HG02763 (cell line): ENCODE results near the gene DLL3.
"Not testable (repeated sequence)": the region's sequence is repeated elsewhere in the genome, so short reads cannot be mapped to it uniquely, and the experiment has no call there.

Experiments
- ATAC-seq: cut with Tn5 transposase; IDR thresholded peaks from one replicate; pipeline ENCODE4 v1.9.1; 2021; ENCODE audit warnings: mild to moderate bottlenecking, moderate library complexity; ENCODE audit not compliant: unreplicated experiment

The DLL3 gene, protein sequence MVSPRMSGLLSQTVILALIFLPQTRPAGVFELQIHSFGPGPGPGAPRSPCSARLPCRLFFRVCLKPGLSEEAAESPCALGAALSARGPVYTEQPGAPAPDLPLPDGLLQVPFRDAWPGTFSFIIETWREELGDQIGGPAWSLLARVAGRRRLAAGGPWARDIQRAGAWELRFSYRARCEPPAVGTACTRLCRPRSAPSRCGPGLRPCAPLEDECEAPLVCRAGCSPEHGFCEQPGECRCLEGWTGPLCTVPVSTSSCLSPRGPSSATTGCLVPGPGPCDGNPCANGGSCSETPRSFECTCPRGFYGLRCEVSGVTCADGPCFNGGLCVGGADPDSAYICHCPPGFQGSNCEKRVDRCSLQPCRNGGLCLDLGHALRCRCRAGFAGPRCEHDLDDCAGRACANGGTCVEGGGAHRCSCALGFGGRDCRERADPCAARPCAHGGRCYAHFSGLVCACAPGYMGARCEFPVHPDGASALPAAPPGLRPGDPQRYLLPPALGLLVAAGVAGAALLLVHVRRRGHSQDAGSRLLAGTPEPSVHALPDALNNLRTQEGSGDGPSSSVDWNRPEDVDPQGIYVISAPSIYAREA

DNA sequence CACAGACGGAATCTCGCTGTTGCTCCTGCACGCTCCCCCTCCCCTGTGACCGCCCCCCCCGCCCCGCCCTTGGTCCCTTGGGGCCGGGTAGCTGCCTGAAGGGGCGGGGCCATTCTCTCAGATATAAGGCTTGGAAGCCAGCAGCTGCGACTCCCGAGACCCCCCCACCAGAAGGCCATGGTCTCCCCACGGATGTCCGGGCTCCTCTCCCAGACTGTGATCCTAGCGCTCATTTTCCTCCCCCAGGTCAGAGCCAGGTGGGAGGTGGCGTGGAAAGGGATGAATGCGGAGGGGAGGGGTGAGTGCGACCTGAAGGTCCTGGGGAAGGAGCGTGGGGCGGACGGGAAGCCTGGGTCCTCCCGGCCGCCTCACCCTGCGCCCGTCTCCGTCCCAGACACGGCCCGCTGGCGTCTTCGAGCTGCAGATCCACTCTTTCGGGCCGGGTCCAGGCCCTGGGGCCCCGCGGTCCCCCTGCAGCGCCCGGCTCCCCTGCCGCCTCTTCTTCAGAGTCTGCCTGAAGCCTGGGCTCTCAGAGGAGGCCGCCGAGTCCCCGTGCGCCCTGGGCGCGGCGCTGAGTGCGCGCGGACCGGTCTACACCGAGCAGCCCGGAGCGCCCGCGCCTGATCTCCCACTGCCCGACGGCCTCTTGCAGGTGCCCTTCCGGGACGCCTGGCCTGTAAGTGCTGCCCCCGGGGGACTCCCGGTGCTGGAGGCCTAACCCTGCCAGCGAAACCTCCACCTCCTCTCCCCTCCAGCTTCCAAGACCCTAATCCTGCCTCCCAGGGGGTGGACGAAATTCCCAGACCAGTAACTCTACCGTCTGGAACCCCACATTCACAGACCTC is at the start of gene DLL3:
DLL3 (plus strand) TSS at position 150 of the 845 bp plus-strand sequence; CDS start at position 178, 28 bp downstream.
- no peak for ATAC-seq

DNA sequence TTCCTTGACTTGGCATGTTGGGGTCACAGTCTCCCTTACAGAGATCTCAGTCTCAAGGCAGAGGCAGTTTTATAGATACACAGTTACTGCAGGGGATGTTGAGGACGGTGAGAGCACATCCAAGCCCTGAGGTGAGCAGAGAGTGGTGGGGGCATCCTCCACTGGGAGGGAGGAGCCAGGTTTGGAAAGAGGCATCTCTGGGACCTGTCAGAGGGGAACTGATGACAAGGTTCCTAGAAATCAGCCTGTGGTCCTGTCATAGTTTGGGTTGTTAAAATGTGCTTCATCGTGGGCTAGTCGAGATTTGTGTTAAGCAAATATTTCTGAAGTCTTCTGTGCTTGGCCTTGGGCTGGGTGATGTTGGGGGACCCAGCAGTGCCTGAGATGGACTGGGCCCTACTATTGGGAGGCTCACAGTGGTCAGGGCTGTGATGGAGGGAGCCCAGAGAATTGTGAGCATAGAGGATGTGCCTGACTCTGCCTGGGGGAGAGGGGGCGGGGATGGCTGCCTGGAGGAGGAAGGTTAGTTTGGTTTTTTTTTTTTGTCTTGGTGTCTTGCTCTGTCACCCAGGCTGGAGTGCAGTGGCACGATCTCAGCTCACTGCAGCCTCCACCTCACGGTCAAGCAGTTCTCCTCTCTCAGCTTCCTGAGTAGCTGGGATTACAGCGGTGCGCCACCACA is 49.5 kb upstream of the DLL3 start:
- no peak for ATAC-seq

DNA sequence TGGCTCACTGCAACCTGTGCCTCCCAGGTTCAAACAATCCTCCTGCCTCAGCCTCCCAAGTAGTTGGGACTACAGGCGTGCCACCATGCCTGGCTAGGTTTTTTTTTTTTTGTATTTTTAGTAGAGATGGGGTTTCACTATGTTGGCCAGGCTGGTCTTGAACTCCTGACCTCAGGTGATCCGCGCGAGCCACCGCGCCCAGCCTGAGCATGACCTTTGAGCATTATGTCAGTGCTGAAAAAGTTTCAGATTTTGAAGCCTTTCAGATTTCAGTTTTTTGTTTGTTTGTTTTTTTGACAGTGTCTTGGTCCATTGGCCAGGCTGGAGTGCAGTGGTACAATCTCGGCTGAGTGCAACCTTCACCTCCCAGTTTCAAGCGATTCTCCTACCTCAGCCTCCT is 47.5 kb upstream of the DLL3 start:
- ATAC-seq = not testable (repeated sequence)

DNA sequence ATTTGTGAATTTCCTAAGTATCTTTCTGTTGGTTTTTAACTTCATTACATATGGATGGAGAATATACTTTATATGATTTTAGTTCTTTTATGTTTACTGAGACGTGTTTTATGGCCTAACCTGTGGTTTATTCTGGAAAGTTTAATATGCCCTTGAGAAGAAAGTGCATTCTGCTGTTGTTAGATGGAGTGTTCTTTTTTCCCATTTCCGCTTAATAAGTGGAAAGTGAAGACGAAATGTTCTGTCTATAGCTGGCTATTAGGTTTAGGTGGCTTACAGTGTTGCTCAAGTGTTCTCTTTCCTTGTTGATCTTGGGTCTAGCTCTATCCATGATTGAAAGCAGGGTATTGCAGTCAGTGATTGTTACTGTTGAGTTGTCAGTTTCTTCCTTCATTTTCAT is 35.3 kb upstream of the DLL3 start:
- ATAC-seq = no peak

DNA sequence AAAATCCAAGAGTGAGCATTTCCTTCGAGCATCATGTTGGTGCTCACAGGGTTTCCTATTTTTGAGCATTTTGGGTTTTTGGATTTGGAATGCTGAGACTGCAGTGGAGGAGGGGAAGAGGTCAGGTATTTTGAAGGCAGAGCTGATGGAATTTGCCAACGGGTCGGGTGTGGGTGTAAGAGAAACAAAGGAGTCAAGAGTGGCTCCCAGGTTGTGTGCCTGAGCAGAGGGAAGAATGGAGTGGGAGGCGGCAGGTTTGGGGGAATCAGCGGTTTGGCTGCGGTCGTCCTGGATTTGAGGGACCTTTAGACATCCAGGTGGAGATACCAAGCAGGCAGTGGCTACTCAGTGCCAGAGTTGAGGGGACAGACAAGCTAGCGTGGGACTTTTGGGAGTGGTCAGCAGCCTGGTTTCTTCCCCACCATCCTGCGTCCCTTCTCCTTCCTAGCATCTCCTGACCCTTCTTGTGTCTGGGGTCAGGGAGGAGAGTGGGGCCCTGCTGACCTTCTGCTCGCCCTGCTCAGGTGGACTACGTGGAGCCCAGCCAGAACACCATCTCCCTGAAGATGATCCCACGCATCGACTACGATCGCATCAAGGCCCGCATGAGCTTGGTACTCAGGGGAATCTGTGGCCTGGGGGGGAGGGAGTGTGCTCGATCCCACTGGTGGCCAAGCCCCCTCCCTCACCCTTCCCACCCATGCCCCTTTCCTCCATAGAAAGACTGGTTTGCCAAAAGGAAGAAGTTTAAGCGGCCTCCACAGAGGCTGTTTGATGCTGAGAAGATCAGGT is 32.6 kb upstream of the DLL3 start:
- ATAC-seq = no peak

DNA sequence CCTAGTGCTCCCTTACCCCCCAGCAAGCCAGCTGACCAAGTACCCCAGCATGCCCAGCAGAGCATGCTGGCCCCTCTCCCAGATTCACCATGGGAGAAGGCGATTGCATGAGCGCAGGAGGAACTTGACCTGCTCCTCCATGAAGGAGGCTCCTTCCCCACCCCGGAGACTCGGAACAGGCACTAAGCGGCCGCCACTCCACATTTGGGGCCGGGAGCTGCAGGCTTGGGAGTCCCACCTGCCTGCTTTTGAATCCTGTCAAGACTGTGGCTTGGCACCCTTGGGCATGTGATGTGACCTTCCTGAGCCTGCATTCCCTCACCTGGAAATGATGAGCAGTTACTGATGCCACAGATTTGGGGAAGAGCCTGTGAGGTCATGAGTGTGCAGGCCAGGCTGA is 30.8 kb upstream of the DLL3 start:
- no peak for ATAC-seq

DNA sequence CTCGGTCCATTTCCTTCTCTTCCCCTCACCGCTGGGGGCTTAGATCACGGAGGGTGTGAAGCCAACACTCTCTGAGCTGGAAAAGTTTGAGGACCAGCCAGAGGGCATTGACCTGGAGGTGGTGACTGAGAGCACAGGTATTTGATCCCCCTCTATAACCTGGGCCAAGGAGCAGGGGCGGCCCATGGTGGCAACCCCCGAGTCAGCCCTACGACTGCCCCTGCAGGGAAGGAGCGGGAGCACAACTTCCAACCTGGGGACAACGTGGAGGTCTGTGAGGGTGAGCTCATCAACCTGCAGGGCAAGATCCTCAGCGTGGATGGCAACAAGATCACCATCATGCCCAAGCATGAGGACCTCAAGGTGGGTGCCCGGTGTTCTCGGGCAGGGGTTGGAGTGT is 29.7 kb upstream of the DLL3 start:
- ATAC-seq = no peak

DNA sequence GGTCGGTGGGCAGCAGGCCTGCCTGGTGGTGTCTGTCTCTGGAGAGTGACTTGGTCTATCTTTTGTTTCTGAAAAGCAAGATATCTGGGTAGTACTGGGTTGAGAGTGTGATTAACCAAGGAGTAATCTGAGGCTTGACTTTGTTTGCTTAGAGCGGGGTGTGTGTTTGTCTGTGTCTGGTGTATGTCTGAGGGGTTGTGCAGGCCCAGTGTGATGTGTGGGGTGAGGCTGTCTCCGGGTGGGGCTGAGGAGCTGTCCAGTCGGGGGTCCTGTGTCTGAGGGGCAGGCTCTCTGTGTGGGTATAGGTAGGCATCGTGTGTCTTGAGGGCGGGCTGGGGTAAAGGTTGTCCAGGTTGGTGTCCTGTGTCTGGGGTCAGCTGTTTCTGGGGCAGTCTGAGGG is 29.2 kb upstream of the DLL3 start:
- no peak for ATAC-seq

DNA sequence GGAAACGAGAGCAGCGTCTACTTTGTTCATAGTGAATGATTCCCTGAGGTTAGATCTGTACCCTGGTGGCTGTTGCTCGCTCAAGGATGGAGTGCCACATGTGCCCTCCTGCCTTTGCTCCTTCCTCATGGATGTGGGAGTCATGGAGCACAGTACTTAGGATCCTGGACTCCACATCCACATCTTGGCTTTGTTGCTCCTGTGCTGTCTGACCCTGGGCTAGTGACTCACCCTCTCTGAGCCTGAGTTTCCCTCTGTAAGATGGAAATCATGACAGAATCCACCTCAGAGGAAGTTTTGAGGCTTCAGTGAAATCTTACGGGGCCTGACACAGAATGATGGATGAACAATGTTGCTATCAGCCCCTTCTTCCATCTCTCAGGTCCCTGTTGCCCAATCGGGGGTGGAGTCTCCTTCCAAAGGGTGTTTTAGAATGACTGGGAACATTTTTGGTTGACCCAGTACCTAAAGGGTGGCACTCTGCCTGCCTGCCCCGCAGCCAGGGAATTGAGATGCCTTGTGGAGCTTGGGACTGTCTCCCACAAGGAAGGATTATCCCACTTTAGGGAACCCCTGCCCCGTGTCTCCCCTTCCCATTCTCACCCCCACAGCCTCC is 27.9 kb upstream of the DLL3 start:
- ATAC-seq = no peak

DNA sequence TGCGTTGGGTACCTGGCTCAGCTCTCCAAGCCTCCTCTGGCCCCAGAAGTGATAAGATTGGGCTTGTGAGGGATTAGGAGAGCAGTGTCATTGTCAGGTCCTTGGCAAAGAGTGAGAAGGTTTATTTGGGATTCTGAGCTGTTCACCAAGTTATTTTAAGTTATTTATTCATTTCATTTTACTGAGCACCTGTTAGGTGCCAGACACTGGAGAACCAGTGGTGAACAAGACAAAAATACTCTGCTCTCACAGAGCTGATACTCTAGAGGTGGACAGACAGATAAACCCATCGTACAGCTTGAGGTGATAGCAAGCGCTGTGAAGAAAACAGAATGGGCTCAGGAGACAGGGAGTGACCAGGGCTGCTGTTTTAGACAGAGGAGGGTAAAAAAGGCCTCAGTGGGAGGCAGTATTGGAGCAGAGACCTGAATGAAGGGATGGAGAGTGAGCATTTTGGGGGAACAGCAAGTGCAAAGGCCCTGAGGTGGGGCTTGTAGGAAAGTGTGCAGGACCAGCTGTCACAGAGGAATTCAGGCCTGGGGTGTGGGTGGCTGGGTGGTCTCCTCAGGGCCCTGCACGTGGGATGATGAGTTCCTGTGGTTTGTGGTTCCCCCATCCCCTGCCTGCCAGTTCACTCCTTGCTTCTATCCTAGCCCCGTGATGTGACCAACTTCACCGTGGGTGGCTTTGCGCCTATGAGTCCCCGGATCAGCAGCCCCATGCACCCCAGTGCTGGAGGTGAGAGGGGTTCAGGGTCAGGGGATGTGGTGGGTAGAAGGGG is 26.8 kb upstream of the DLL3 start:
- no peak for ATAC-seq

DNA sequence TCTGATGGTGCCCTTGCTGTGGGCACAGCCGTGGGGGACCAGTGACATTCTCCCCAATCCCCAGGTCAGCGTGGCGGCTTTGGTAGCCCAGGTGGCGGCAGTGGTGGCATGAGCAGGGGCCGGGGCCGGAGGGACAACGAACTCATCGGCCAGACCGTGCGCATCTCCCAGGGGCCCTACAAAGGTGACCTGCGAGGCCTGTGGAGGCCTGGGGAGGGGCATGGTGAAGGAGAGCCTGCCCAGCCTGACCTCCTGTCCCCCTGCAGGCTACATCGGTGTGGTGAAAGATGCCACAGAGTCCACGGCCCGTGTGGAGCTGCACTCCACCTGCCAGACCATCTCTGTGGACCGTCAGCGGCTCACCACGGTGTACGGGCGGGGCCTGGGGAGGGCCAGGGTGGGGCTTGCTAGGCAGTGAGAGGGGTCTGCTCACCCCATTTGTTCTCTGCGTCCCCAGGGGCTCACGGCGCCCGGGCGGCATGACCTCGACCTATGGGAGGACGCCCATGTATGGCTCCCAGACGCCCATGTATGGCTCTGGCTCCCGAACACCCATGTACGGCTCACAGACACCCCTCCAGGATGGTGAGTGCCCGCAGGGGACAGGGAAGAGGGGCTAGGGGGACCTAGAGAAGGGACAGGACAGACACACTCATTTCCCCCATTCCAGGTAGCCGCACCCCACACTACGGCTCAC is 25.9 kb upstream of the DLL3 start:
- no peak for ATAC-seq

DNA sequence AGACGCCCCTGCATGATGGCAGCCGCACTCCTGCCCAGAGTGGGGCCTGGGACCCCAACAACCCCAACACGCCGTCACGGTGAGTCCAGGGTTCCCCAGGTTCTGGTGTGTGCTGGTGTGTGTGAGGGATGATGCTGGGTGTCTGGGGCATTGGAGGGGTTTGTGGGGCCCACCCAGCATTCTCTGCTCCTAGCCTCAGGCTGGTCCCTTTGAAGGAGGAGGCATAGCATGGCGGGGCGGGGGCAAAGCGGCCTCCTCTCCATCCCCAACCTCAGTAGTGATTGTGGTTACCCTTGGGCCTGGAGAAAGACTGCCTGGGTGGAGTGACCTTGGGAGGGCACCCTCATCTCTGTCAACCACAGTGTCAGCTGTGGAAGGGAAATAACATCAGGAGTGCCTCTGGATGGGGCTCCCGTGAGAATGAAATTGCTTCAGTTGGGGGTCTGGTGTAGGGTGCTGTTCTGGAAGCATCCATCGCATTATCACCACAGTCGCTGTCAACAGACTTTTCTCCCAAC is 25.2 kb upstream of the DLL3 start:
- no peak for ATAC-seq

DNA sequence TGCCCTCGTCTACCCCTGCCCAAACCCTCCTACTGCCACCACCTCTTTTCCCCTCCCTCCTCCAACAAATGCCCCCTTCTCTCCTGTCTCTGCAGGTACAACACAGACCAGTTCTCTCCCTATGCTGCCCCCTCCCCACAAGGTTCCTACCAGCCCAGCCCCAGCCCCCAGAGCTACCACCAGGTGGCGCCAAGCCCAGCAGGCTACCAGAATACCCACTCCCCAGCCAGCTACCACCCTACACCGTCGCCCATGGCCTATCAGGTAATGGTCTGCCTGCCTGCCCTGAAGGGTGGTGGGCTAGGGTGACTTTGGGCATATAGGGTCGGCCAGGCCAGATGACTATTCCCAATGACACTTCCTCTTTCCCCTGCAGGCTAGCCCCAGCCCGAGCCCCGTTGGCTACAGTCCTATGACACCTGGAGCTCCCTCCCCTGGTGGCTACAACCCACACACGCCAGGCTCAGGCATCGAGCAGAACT is 24.6 kb upstream of the DLL3 start:
- no peak for ATAC-seq

DNA sequence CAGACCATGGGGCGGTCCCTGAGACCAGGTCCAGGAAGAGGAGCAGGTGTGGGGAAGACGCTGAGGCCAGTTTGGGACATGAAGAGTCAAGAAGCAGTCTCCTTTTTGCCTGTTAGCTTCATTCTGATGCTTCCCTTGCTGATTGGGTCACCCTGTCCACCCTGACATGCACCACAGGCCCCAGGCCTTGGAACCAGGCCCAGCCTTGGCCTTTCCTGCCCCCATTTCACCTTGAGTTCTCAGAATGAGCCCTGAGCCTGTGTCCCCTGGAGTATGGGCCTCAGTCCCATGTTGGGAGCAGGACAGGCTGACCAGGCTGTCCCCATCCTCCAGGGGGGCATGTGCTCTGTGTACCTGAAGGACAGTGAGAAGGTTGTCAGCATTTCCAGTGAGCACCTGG is 23.0 kb upstream of the DLL3 start:
- ATAC-seq = no peak

DNA sequence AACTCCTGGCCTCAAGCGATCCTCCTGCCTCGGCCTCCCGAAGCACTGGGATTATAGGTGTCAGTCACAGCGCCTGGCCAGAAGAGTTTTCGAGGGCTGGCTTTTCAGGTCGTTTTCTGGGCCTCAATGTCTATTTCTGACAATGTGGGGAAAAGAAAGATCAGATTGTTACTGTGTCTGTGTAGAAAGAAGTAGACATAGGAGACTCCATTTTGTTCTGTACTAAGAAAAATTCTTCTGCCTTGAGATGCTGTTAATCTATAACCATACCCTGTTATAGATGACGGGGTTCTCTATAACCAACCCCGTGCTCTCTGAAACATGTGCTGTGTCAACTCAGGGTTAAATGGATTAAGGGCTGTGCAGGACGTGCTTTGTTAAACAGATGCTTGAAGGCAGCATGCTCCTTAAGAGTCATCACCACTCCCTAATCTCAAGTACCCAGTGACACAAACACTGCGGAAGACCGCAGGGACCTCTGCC is 19.4 kb upstream of the DLL3 start:
- not testable (repeated sequence) for ATAC-seq

DNA sequence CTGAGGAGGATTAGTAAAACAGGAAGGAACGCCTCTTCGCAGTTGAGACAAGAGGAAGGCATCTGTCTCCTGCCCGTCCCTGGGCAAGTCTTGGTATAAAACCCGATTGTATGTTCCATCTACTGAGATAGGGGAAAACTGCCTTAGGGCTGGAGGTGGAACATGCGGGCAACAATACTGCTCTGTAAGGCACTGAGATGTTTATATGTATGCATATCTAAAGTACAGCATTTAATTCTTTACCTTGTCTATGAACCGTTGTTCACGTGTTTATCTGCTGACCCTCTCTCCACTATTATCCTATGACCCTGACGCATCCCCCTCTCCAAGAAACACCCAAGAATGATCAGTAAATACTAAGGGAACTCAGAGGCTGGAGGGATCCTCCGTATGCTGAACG is 18.8 kb upstream of the DLL3 start:
- ATAC-seq = no peak

DNA sequence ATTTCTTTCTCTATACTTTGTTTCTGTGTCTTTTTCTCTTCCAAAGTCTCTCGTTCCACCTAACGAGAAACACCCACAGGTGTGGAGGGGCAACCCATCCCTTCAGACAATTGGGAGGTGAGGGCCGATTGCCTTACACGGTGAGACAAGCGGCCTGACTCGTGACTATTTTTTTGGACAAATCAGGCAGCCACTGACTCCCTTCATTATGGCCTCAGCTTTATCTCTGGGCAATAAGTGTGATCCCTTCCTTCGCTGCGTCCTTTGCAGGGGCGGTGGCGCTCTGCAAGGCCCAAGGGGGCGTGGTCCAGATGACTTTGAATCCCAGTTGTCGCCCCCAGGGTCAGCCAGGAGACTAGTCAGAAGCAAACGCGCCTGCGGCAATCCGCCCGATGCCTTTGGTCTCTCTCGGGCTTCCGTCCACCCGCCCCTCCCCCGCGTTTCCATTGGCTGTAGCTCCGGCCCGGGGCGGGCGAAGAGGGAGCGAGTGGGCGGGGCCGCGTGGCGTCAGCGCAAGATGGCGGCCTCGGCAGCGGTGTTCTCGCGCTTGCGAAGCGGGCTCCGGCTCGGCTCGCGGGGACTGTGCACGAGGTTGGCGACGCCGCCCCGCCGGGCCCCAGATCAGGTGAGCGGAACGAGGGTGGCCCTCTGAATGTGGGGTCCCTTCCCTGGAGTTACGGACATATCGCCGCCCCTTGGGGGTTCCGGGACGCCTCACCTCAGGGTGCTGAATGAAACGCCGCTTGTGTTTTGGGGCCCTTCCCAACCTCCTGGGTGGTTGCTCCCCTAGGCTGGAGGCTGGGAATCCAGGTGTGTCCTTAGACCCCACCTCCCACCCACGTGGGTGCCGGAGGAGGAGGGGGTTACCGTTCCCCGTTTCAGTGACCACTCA is 18.2 kb upstream of the DLL3 start, which contains the start of gene TIMM50:
TIMM50 (plus strand) TSS at position 502 of the 892 bp plus-strand sequence; CDS start at position 518, 16 bp downstream.
- ATAC-seq = peak; percentile 87
